Esophagus mucosa (tissue), 1 donor: ENCODE results near the gene FARS2. TPM values are rescaled to one million over a fixed set of nuclear protein-coding genes. Genes with fewer than 3 reads are reported as not detected.
"Not testable (repeated sequence)": the region's sequence is repeated elsewhere in the genome, so short reads cannot be mapped to it uniquely, and the experiment has no call there.

Experiments used
- ATAC-seq: fragments of 200-7000 bp; cut with Tn5 transposase; one replicate; pipeline ENCODE4 v1.9.1; 2020
- total RNA-seq: library from RNA; stranded (reverse); gene quantifications from one replicate; pipeline ENCODE4 v1.2.4, GENCODE V29; 2023
- donor health status: DM: yes; HTN: yes; CAD: no.

Gene FARS2
- total RNA-seq, 1 donor from 2014 or later = 15.4 TPM

- ATAC-seq = no peak
Observed at GRCh38 chr6:5673019-5673790, 411.9 kb downstream of the FARS2 start.

- ATAC-seq = no peak
Observed at GRCh38 chr6:5674141-5674540, 412.8 kb downstream of the FARS2 start.

GRCh38 chr6:5674721-5675120 lies 413.4 kb downstream of the FARS2 start:
- no peak for ATAC-seq

- ATAC-seq = no peak
Observed at GRCh38 chr6:5676701-5677100, 415.4 kb downstream of the FARS2 start.

GRCh38 chr6:5677219-5678000 lies 416.1 kb downstream of the FARS2 start:
- peak; percentile 29 for ATAC-seq

- ATAC-seq = no peak
Observed at GRCh38 chr6:5679270-5679669, 418.0 kb downstream of the FARS2 start.

- no peak for ATAC-seq
Observed at GRCh38 chr6:5679691-5680090, 418.4 kb downstream of the FARS2 start.

GRCh38 chr6:5680095-5680494 lies 418.8 kb downstream of the FARS2 start:
- ATAC-seq = no peak

GRCh38 chr6:5681480-5681879 lies 420.2 kb downstream of the FARS2 start:
- ATAC-seq = no peak

- no peak for ATAC-seq
Observed at GRCh38 chr6:5682530-5682929, 421.2 kb downstream of the FARS2 start.

- ATAC-seq = not testable (repeated sequence)
Observed at GRCh38 chr6:5683747-5684146, 422.4 kb downstream of the FARS2 start.

GRCh38 chr6:5684320-5685053 lies 423.2 kb downstream of the FARS2 start:
- no peak for ATAC-seq

GRCh38 chr6:5693225-5694145 lies 432.2 kb downstream of the FARS2 start:
- ATAC-seq = no peak

GRCh38 chr6:5695260-5696245 lies 434.2 kb downstream of the FARS2 start:
- ATAC-seq = peak; percentile 80

GRCh38 chr6:5697508-5697907 lies 436.2 kb downstream of the FARS2 start:
- ATAC-seq = peak; percentile 45

- no peak for ATAC-seq
Observed at GRCh38 chr6:5698318-5698717, 437.0 kb downstream of the FARS2 start.

GRCh38 chr6:5699064-5699463 lies 437.8 kb downstream of the FARS2 start:
- not testable (repeated sequence) for ATAC-seq

- ATAC-seq = no peak
Observed at GRCh38 chr6:5701174-5701573, 439.9 kb downstream of the FARS2 start.

- ATAC-seq = no peak
Observed at GRCh38 chr6:5704708-5705107, 443.4 kb downstream of the FARS2 start.

GRCh38 chr6:5705252-5705651 lies 443.9 kb downstream of the FARS2 start:
- ATAC-seq = no peak
